ENCODE measurements around the gene EPG5.

GRCh38 chr18:45859334-45859733, 107.8 kb downstream of the EPG5 start:
- TF ChIP-seq, protein P1, sequence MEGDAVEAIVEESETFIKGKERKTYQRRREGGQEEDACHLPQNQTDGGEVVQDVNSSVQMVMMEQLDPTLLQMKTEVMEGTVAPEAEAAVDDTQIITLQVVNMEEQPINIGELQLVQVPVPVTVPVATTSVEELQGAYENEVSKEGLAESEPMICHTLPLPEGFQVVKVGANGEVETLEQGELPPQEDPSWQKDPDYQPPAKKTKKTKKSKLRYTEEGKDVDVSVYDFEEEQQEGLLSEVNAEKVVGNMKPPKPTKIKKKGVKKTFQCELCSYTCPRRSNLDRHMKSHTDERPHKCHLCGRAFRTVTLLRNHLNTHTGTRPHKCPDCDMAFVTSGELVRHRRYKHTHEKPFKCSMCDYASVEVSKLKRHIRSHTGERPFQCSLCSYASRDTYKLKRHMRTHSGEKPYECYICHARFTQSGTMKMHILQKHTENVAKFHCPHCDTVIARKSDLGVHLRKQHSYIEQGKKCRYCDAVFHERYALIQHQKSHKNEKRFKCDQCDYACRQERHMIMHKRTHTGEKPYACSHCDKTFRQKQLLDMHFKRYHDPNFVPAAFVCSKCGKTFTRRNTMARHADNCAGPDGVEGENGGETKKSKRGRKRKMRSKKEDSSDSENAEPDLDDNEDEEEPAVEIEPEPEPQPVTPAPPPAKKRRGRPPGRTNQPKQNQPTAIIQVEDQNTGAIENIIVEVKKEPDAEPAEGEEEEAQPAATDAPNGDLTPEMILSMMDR (IDR thresholded peaks at IDR 0.05; ENCODE audit: poor library complexity): no peak
- no peak for TF ChIP-seq EZH2 (IDR thresholded peaks at IDR 0.05; ENCODE audit: borderline replicate concordance)
